ENCODE results near the gene RNF220.
A peak's percentile ranks its signal among the peaks of the same experiment; 100 is the strongest.

Gene RNF220

GRCh38 chr1:44405031-44405797 lies at the start of gene RNF220:
Gene RNF220 (plus strand): TSS chr1:44405255.
- DNase-seq = peak; percentile 93

DNA sequence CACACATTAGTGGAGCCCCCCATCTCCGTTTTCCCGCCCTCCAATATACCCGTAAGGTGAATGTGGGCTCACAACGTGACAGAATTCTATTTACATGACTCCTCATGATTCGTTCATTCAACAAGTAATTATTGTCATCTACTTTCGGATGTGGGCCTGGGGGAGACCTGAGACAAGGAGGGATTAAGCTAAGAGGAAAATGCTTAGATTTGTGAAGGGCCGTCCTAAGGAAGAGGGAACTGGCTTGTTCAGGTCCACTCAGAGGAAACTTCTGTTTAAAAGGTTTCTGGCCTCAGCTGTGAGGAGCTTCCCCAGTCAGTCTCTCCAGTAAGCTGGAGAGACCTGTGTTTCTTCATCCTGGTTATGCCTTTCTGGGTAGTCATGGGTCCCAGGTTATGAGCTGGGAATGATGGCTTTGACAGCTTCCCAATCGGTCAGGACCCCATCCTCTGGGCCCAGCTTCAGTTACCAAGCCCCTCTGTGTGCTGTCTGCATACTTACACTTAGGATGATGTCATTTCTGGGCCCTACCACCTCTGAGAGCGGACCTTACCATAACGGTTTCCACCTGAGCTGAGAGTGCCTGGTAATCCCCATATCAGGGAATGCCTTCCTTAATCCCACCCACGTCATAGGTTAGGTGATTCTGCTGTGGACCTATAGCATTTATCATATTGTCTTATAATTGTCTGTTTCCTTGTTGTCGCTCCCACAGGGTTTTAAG lies 49.3 kb upstream of the RNF220 start:
- no peak for DNase-seq

DNA sequence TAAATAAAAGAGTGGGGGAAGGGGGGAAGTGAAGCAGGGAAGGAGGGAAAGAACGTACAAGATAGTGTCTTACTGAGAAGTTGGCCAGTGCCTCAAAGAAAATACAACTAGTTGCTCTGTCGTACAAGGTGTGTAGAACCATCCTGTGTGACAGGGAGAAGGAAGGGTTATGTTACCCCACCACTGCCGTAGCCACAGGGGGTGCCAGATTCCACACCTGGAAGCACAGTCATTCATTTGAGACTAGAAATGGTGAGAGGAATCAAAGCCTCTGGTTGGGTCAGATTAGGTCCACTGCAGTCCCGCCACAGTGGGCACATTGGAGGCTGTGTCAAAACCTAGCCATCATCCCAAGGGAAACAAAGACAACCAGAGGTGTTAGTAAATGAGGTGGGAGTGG lies 47.3 kb upstream of the RNF220 start:
- no peak for DNase-seq

DNA sequence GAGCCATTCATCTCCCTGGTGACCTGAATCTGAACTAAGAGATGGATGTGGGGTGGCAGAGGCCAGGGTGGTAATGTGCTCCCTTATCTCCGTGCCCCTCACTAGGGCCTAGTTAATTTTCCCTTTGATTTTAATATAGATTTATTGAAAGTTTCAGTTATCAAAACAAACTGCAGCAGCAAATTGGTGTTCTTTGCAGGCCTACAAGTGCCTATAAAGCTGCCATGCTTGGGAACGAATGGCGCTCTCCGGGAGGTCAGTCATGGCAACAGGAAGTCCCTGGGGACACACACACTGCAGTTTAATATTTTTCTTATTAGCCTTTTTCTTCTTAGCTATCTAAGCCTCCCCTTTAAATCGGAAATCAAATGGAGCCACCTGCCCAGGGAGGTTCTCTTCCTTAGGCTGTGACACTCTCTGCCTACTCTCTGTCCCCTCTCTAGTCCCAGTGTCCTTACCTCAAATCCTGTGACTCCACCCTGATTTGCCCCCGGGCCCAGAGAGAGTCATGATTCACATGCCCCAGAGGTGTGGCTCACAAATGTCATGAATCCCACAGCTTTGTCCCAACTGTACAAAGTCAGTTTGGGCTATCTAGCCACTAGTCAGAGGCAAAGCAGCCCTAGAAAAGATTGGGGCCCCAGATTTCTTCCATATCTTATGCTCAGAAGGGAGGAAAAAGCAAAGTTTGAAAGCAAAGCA lies 45.7 kb upstream of the RNF220 start:
- DNase-seq = no peak

DNA sequence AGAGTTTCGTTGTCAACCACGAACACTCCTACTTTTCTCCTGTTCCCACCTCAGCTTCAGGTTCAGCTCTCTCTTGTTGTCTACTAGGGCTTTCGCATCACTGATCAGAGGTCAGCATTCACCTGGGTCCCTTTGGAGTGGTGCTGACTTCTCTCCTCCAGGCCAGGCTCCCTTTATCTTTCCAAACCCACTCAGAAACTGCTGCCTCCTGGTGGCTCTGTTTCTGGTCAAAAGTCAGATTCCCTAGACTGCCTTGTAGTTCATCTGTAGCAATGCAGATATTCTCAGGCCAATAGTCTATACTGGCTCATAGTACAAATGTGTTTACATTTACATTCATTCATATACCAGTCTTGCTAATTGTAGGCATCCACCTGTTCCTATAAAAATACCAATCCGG lies 43.6 kb upstream of the RNF220 start:
- no peak for DNase-seq

DNA sequence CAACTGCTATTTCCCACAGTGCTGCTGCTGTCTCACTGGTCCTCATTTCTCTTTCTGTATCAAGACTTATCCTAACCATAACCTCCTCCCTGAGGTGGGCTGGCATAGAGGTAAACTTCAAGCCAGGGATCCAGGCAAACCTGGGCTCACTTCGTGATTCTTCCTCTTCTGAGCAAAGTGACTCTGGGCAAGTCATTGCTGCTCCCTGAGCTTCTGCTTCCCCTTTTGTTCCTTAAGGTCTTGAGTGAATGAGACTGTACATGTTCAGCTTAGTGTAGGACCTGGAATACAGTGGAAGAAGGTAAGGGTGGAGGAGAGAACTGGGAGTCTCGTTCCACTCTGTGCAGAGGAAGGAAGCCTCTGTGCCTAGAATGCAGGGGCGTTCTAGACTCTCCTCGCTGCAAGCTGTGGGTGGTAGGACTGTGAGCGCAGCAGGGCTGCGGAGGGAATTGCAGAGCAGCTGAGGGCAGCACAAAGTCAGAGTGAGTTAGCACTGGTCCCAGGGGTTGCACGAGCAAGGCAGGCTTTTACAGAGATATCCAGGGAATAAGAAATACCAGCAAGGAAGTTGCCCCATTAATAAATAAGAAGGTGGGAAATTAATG lies 38.6 kb upstream of the RNF220 start:
- no peak for DNase-seq

DNA sequence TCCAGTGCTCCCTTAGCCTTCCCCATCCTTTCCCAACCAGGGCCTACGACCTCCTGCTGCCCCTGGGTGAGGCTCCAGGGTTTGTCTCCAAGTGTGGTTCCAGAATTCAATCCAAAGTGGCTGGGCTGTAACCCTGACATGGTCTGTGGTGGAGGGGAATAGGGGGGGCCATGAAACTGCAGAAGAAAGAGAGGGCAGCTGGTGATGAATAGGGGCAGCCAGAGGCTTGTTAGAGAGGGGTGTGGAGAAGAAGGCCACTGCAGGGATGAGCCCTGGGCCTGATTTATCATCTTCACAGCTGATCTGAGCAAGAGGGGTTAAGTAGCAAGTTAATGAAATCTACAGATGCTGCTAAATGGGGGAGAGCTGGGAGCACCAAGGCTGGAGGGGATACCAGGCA lies 37.1 kb upstream of the RNF220 start:
- DNase-seq = no peak

DNA sequence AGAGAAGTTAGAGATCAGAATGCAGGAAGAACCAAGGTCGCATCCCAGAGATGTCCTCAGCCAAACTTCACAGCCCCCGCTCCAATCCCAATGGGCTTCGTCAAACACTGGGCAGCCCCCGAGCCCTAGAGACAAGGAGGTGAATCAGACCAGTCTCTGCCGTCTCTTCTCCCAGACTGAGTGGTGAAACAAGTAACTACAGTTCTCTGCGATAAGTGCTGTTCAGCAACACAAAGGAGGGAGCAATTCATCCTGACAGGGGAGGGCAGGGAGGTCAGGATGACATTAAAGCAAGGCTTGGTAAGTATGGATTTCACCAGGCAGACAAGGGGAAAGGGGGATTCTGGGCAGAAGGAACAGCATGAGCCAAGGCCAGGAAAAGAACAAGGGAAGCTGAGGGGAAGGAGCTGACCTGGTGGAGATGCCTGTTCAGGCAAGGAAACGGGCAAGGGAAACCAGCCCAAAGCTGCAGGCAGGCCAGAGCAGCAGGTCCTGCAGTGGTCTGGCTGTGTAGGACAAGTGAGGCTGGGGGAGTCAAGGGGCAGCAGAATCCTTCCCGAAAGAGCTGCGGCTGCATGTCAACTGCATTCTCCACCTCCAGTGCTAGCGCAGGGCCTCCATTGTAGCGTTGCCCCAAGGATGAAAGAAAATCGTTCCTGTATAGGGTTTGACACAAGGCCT lies 36.4 kb upstream of the RNF220 start:
- DNase-seq = no peak

DNA sequence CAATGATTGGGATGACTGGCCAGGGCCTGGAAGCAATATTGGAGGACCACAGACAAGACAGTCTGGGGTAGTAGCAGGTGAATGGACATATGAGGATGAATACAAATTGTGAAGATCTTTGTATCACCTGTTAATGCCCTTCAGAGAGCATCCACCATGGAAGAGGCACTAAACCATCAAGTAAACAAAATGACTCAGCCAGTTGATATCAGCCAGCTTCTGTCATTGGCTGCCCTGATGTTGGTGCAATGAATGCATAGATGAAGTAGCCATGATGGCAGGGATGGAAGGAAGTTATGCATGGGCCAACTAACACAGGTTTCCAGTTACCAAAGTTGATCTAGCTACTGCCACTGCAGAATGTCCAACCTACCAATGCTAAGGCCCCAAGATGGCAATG lies 33.8 kb upstream of the RNF220 start:
- DNase-seq = no peak

- DNase-seq = no peak
Measured at GRCh38 chr1:44375547-44375946, 29.5 kb upstream of the RNF220 start.

GRCh38 chr1:44377925-44378784 lies 26.9 kb upstream of the RNF220 start:
- peak; percentile 53 for DNase-seq

DNA sequence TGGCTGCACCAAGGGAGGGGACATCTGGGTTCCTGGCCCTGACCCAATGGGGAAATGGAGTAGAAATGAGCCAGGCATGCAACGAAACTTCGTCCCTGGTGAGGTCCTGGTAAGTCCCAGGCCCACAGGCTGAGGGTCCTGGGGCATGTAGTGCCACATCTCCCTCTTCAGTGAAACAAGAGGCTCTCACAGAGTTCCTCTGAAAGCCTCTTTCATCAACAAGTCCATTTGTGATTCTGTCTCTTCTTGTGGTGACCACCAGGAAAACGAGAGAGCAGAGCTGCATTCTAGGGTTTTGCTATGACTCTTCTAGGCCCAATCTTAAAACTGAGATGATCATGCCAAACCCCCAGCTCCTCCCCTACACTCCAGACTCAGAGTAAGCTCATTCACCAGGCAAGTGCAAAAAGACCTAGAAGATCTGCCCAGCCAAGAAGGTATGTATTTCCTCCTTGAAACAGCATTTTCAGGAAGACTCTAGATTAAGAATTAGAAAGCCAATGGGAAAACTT lies 24.3 kb upstream of the RNF220 start:
- DNase-seq = no peak

DNA sequence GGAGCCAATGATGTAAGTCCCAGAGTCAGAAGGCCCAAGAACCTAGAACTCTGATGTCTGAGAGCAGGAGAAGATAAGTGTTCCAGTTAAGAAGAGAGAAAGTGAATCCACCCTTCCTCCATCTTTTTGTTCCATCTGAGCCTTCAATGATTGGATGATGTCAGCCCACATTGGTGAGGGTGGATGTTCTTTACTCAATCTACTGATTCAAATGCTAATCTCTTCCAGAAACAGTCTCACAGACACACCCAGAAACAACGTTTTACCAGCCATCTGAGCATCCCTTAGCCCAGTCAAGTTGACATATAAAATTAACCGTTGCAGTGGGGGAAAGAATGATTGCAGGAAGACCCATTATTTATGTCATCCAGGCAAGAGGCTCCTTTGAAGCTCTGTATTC lies 16.5 kb upstream of the RNF220 start:
- no peak for DNase-seq

DNA sequence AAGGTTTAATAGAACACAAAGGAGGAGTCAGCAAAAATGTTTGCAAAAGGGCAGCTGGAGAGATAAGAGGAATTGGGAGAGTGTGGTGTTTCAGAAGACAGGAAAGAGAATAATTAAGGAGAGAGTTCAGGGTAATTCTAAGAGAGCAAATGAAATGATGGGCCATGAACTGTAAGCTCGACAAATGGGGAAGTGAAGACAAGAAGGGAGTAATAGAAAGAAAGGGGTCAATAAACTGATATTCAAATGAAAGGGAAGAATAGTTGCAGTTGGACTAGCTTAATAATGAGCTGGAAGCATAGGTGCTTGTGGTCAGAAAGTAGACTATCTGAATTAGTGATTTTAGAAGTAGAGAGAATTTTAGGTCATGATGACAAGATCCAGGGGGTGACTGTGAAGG lies 15.6 kb upstream of the RNF220 start:
- DNase-seq = no peak

DNA sequence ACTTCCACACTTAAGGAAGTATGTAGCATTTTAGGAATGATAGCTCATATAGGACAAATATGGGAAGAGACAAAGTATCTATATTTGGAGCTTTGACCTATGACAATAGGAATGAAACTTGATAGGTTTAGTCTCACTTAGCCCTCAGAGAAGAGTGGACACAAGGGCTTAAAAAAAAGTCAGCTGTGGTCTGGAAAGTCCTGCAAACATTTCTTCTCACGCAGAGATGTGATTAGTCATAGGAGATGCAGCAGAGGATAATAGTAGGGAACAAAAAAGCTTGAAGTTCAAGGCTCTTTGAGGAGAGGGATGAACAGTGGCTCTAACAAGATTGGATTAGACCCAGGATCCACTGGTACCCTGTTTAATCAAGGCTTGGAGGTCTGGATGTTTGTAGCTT lies 14.8 kb upstream of the RNF220 start:
- DNase-seq = no peak

GRCh38 chr1:44401256-44402228 lies 3.5 kb upstream of the RNF220 start:
- DNase-seq = no peak

- DNase-seq = no peak
Measured at GRCh38 chr1:44405798-44406736, 1.0 kb downstream of the RNF220 start.

DNA sequence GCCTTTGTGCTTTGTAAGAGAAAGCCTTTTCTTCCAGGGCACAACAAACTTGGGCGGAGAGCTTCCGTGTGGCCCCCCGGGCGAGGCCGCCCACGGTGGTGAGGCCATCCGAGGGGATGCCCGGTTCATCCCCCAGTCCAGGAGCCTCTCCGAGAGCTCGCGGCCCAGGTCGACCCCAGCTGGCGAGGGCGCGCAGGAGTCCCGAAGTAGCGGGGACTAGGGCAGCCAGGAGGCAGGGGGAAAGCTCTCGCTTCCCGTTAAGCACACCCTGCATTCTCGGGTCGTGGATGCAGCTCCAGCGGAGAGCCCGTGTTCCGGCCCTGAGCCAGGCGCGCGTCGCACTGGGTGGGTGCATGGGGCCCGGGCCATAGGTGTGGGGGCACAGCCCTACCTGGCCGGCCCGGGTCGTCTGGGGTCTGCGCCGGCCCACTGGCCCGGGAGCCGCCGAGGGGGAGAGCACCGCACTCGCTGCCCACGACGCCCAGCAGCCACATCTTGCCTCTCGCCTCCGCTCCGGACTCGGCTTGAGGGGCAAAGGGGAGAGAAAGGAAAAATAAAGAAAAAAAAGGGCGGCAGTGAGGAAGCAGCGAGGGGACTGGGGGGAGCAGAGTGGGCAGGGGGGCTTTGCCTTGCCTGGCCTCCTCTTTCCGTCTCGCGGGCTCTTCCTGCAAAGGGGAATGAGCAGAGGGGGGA lies 1.8 kb downstream of the RNF220 start:
- no peak for DNase-seq

All from midbrain (tissue), 1 donor.